ENCODE measurements around the gene GRM8. TPM values are rescaled to one million over a fixed set of nuclear protein-coding genes. Genes with fewer than 3 reads are reported as not detected.

Gene GRM8
- total RNA-seq, 1 experiment from 2014 or later = not detected

DNA sequence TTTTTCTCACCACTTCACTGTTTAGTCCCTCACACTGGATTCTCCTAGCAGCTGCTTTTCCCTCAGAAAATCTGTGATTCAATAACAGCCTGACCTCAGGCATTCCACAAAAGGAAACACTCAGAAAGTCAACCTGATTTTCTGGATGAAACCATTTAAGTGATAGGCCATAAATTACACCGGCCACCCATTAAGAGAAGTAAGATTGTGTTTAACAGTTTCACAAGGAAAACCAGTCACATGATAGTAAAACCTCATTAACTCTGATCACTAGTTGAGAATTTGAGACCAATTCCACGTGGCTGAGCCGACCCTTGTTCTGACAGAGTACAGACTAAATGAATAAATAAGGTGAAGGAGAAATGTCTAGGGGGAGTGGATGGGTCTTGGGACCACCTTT, 7.7 kb downstream of the GRM8 start:
- no peak for DNase-seq (ENCODE audit: low read depth)

DNA sequence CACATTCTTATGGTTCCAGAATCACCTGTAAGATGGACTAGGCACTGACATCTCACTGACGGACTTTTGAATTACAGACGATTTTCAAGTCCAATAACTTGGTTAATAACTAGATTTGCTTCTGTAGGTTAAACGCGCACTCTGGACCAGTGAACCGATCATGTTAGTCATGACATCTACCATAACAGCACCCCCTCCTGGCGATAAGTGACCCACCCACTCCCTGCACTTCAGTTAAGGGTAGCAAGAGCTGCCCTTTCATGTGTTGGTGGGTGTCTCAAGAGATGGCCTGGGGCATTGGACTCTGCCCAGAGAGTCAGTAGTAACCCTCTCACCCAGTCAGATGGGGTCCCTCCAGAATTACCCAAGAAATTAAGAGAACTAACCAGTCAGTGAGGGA, 12.9 kb downstream of the GRM8 start:
- no peak for DNase-seq (ENCODE audit: low read depth)
- in situ Hi-C loops (cut with HindIII; ENCODE audit: low pct_unique_long_range_greater_than_20kb, low sequenced_read_pairs) = no loop called here

More for the DNA sequence above, 7.7 kb downstream of the GRM8 start:
- in situ Hi-C loops (cut with HindIII; ENCODE audit: low pct_unique_long_range_greater_than_20kb, low sequenced_read_pairs) = no loop called here

GRCh38 chr7:127233630-127234029, 19.1 kb downstream of the GRM8 start:
- no peak for DNase-seq (ENCODE audit: low read depth)
- in situ Hi-C loops (cut with HindIII; ENCODE audit: low pct_unique_long_range_greater_than_20kb, low sequenced_read_pairs) = no loop called here

DNA sequence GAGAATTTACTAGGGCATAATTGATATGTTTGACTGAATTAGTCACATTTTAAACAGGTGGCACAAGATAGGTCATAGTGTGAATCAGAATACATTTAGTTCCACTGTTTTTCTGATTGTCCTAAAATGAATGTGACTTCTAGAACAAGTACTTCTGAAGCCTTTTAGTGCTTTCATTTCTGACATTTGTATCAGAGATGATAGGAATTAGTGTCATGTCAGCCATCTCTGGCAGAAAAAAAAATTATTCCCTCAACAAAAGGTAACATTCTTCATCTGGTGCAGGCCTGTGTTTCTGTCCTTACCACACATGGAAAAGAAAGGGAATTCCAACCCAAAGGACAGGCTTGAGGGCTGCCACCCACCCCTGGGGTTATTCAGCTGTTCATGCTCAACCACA, 21.3 kb downstream of the GRM8 start:
- DNase-seq (ENCODE audit: low read depth) = no peak
- in situ Hi-C loops (cut with HindIII; ENCODE audit: low pct_unique_long_range_greater_than_20kb, low sequenced_read_pairs) = no loop called here

DNA sequence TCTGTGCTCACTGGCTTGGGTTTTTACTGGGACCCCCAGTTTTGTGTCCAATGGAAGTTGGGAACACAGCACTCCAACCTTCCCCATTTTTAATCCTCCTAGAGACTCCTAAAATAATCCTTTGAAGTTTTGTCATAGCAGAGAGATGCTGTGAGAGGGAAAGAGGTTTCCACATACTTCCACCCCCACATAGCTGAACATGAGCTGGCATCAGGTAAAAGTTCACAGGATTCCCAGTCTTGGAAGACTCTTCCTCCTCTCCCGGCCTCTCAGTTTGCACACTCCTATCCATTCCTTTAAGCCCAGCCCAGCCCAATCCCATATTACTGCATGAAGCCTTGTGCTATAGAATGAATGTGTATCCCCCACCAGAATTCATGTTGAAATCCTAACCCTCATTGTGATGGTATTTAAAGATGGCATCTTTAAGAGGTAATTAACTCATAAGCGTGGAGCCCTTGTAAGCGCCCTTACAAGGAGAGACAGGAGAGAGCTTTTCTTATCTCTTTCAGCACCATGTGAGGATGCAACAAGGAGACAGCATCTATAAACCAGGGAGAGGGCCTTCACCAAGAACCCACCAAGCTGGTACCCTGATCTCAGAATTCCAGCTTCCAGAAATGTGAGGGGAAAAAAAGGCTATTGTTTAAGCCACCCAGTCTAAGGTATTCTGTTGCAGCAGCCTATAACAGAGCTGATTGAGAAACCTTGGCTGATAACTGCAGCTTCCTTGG, 22.4 kb downstream of the GRM8 start:
- no peak for DNase-seq (ENCODE audit: low read depth)
- in situ Hi-C loops (cut with HindIII; ENCODE audit: low pct_unique_long_range_greater_than_20kb, low sequenced_read_pairs) = no loop called here

GRCh38 chr7:127226685-127227374, 25.9 kb downstream of the GRM8 start:
- in situ Hi-C loops (cut with HindIII; ENCODE audit: low pct_unique_long_range_greater_than_20kb, low sequenced_read_pairs) = no loop called here
- DNase-seq (ENCODE audit: low read depth) = no peak

GRCh38 chr7:127221731-127222130, 31.0 kb downstream of the GRM8 start:
- in situ Hi-C loops (cut with HindIII; ENCODE audit: low pct_unique_long_range_greater_than_20kb, low sequenced_read_pairs) = no loop called here
- no peak for DNase-seq (ENCODE audit: low read depth)

GRCh38 chr7:127214956-127215718, 37.6 kb downstream of the GRM8 start:
- no peak for DNase-seq (ENCODE audit: low read depth)
- in situ Hi-C loops (cut with HindIII; ENCODE audit: low pct_unique_long_range_greater_than_20kb, low sequenced_read_pairs) = no loop called here

GRCh38 chr7:127209886-127210285, 42.9 kb downstream of the GRM8 start:
- no peak for DNase-seq (ENCODE audit: low read depth)
- in situ Hi-C loops (cut with HindIII; ENCODE audit: low pct_unique_long_range_greater_than_20kb, low sequenced_read_pairs) = no loop called here

GRCh38 chr7:127208860-127209259, 43.9 kb downstream of the GRM8 start:
- no peak for DNase-seq (ENCODE audit: low read depth)
- in situ Hi-C loops (cut with HindIII; ENCODE audit: low pct_unique_long_range_greater_than_20kb, low sequenced_read_pairs) = no loop called here

DNA sequence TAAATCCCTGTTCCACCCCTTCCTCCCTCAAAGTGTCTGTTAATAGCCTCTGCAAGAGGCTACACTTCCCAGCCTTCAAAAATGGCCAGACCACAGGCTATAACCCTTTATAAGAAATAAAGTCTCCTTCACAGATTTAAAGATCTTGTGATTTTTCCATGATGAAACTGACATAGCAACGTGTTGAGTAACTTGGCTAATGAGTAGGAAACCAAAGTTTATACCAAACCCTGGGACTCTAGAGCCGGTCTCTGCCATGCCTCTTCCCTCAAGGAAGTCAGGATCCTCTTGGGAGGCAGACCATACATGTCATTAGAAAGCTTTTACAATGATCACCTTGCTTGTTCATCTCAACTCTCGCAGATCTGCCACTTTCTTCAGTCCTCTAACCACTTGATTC, 44.4 kb downstream of the GRM8 start:
- in situ Hi-C loops (cut with HindIII; ENCODE audit: low pct_unique_long_range_greater_than_20kb, low sequenced_read_pairs) = no loop called here
- no peak for DNase-seq (ENCODE audit: low read depth)

DNA sequence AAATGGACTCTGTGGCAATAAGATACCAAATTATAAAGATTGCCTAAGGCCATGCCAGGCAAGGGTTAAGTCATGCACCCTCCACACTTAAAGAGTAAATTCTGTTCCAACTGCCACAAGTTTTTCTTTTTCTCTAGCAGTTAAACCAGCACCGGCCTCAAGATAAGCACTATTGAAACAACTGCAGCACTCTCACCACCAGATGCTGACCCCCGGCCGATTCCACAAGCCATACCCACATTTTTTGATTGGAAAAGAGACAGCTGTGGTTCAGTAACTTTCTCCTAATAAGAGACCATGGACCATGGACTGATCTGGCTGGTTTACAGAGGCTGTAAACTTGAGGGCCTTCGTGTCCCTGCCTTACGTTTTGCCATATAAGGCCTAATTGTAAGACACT, 44.9 kb downstream of the GRM8 start:
- no peak for DNase-seq (ENCODE audit: low read depth)
- in situ Hi-C loops (cut with HindIII; ENCODE audit: low pct_unique_long_range_greater_than_20kb, low sequenced_read_pairs) = no loop called here

- in situ Hi-C loops (cut with HindIII; ENCODE audit: low pct_unique_long_range_greater_than_20kb, low sequenced_read_pairs) = no loop called here
Observed at GRCh38 chr7:127207230-127207629, 45.5 kb downstream of the GRM8 start.

DNA sequence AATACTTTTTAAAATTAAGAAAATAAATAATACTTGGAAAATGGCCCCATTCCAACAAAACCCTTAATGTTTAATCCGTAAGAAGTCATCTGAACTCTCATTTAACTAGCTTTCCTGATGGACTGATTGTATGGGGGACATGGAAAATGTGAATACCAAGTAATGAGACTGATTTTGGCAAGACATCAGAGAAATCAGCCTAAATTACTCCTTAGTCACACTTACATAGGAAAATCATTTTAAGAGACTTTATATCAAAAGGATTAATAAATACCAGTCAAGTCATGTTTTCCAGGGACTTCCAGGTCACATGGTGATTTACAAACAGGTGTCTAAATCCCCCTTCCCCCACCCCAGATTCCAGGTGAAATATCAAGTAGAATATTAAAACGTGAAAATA, 58.2 kb downstream of the GRM8 start:
- no peak for DNase-seq (ENCODE audit: low read depth)
- in situ Hi-C loops (cut with HindIII; ENCODE audit: low pct_unique_long_range_greater_than_20kb, low sequenced_read_pairs) = no loop called here

More at GRCh38 chr7:127207230-127207629, 45.5 kb downstream of the GRM8 start:
- no peak for DNase-seq (ENCODE audit: low read depth)

GRCh38 chr7:127189886-127190285, 62.9 kb downstream of the GRM8 start:
- no peak for DNase-seq (ENCODE audit: low read depth)
- in situ Hi-C loops (cut with HindIII; ENCODE audit: low pct_unique_long_range_greater_than_20kb, low sequenced_read_pairs) = no loop called here

DNA sequence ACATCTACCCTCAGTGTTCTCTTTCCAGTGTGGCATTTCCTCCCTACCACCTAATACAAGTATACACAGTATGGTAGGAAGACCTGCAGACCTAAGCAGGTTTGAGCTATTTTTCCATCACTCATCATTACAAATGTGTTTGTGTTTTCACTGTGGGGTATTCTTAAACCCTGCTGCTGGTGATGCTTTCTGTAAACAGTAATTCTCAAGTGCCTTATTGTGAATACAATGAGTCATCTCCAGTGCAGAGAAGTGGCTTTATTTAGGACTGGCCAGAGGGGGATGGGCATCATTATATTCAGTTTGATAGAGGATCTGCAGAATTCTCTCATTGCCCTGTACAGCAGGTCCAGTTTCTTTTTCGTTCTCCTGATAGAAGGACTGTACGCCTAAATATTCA, 63.7 kb downstream of the GRM8 start:
- in situ Hi-C loops (cut with HindIII; ENCODE audit: low pct_unique_long_range_greater_than_20kb, low sequenced_read_pairs) = no loop called here
- DNase-seq (ENCODE audit: low read depth) = no peak

- DNase-seq (ENCODE audit: low read depth) = no peak
- in situ Hi-C loops (cut with HindIII; ENCODE audit: low pct_unique_long_range_greater_than_20kb, low sequenced_read_pairs) = no loop called here
Observed at GRCh38 chr7:127187740-127188139, 65.0 kb downstream of the GRM8 start.

DNA sequence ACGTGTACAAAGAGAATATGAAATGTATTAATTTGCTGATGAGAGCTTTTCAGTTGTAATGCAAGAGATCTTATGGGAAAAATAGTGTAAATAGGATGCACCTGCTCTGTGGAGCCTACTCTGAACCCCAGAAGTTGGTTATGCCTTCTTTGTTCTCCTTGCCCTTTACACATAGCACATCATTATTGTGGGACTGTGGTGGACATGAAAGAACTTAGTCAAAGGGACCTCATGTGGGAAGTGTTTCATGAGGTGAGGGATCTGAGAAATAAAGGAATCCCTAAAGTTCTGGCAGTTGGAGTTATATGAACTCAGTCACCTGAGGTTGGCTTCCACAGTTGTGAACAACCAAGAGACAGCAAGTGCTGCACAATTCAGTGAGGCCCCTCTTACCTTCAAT, 66.1 kb downstream of the GRM8 start:
- no peak for DNase-seq (ENCODE audit: low read depth)
- in situ Hi-C loops (cut with HindIII; ENCODE audit: low pct_unique_long_range_greater_than_20kb, low sequenced_read_pairs) = no loop called here

- DNase-seq (ENCODE audit: low read depth) = no peak
- in situ Hi-C loops (cut with HindIII; ENCODE audit: low pct_unique_long_range_greater_than_20kb, low sequenced_read_pairs) = no loop called here
Observed at GRCh38 chr7:127177156-127177555, 75.6 kb downstream of the GRM8 start.

Data from Caki2 (cell line).